Transverse colon (tissue), 3 donors: ENCODE results near the gene RALGPS1.

Experiments
- CTCF ChIP-seq, 5 experiments: fragments of 200-600 bp in 3 of 5; fragments of 450-650 bp in 2 of 5; sonication (generic) in 3 of 5; IDR thresholded peaks; 1 replicate in 2 of 5; 2 replicates in 3 of 5; pipeline ENCODE4 v1.5.1; 2016 to 2017; ENCODE audit warnings: antibody characterized with exemption in 5 of 5, inconsistent platforms in 3 of 5, mild to moderate bottlenecking in 2 of 5, moderate library complexity in 1 of 5
- EP300 ChIP-seq: sonication (generic); formaldehyde crosslinking; IDR thresholded peaks from one replicate; pipeline ENCODE4 v1.6.1; 2017; ENCODE audit warnings: antibody characterized with exemption, low read depth

GRCh38 chr9:126975327-126976220, 61.0 kb downstream of the RALGPS1 start:
- no peak for TF ChIP-seq CTCF (IDR thresholded peaks at IDR 0.05)
- no peak for TF ChIP-seq EP300
